HG02642 (cell line): ENCODE measurements around the gene ANKRD40CL.

Experiments used
- ATAC-seq: cut with Tn5 transposase; IDR thresholded peaks from one replicate; pipeline ENCODE4 v1.9.1; 2021; ENCODE audit warnings: mild to moderate bottlenecking; ENCODE audit not compliant: unreplicated experiment, poor library complexity

ANKRD40CL gene

DNA sequence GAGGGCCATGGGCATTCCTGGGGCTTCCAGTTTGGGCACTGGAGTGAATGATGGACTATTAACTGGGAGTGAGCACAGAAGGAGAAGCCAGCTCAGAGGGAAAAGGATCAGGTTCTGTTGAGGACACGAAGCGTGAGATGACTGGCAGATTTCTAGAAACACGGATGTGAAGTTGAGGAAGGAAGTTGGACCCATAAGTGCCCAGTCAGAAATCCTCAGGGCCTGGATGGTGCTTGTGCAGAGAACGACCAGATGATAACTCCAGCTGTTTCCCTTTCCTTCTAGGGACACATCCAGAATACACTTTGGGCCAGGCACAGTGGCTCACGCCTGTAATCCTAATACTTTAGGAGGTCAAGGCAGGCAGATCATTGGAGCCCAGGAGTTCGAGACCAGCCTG is 23.3 kb upstream of the ANKRD40CL start:
- no peak for ATAC-seq

DNA sequence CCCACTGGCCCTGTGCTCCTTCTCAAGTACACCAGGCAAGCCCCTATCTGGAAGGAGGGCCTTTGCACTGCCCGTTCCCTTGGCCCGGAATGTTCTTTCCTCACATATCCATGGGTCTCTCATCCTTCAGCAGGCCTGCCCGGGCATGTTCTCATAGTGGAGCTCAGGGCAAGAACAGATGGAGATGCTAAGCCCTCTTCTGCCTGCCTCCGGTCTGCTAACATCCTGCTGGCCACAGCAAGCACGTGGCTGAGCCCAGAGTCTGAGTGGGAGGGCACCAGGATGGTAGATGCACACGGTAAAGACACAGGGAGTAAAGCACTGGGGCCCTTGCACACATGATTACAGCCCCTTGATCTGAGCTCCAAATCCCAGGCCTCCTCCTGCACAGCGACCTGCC is 19.8 kb upstream of the ANKRD40CL start:
- ATAC-seq = no peak

DNA sequence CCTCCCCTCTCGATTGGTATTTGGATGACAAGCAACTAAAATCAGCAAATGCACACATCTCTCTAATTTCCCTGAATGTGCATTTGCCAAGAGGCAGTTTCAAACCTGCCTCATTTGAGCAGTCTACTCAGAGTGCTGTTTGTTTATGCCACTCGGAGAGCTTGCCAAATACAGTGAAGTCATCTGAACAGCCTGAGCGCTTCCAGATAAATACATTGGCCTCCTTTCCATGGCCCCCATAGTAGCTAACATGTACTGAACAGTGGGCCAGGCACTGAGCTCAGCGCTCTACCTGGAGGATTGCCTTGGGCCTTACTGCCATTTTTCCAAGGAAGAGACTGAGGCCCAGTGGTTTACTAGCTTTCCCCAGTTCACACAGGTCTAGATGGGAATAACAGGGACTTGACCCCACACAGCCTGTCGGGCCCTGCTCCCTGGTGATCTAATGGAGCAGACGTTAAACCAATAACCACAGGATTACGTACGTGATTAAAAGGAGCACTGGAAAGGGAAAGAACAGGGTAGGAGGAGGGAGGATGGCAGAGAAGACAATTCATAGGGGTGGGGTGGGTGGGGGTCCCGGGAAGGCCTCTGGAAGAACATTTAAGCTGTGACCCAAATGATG is 18.7 kb upstream of the ANKRD40CL start:
- no peak for ATAC-seq

DNA sequence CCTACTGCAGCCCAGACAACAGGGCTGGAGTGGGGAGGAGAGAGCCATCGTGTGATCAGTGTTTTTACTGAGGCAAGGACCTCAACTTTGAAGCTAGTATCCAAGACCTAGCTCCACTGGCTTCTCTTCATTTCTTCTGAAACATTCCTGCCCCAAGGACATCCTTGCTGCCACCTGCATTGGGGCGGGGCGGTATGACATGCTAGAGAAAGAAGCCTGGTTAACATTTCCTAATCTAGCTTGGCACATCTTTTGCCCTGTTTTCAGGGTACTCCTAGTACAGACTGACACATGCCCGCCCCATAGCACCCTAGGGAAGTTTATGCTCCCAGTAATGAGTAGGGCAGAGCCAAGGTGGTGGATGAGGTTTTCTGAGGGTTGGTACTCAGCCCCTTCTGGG is 17.8 kb upstream of the ANKRD40CL start:
- no peak for ATAC-seq

DNA sequence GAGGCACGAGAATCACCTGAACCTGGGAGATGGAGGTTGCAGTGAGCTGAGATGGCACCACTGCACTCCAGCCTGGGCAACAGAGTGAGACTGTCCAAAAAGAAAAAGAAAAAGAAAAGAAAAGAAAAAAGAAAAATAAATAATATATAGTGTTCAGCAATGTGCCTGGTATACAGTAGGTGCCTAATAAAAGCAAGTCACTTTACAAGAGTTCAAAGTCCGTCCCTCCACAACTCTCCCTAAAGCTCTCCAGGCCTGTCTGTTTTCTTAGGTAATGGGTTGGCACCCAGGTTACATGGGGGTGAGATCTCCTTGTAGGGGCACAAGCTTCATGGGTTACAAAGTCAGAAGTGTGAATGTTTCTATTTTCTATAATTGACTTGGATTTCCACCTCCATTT is 16.6 kb upstream of the ANKRD40CL start:
- no peak for ATAC-seq

DNA sequence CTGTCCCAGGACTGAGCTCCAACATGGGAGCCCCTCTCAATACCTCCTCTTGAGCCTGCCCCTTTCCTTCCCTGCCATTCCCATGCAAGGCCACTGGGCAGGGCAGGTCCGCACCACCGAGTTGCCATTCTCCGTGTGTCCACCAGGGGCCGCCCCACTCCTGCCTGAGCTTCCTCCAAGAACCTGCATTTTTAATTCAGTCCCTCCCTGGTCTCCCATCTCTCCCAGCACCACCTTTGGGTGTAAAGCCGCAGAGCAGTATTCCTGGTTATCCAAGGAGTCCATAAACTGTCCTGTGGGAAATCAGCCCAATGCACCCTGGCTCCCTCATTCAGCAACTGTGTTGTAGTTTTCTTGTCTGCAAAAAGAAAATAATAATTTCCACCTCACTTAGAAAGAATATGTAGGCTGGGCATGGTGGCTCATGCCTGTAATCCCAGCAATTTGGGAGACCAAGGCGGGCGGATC is 15.9 kb upstream of the ANKRD40CL start:
- no peak for ATAC-seq

DNA sequence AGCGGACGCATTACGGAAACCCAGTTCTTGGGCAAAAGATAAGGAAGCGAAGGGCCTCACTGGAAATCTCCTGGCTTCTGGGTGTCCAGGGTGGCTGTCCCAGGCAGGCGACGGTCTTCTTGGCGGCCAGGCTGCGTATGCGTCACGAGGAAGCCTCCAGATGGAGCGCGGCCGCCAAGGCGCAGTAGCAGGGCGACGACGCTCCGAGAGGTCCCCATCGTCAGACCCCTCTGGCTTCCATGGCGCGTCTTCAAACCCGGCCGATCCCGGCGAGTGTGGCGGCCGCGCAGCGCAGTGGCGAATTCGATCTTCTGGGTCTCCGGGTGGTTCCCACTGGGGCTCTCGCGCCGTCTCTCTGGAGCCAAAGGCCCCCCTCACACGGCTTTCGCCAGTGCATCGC is 13.8 kb upstream of the ANKRD40CL start:
- no peak for ATAC-seq

DNA sequence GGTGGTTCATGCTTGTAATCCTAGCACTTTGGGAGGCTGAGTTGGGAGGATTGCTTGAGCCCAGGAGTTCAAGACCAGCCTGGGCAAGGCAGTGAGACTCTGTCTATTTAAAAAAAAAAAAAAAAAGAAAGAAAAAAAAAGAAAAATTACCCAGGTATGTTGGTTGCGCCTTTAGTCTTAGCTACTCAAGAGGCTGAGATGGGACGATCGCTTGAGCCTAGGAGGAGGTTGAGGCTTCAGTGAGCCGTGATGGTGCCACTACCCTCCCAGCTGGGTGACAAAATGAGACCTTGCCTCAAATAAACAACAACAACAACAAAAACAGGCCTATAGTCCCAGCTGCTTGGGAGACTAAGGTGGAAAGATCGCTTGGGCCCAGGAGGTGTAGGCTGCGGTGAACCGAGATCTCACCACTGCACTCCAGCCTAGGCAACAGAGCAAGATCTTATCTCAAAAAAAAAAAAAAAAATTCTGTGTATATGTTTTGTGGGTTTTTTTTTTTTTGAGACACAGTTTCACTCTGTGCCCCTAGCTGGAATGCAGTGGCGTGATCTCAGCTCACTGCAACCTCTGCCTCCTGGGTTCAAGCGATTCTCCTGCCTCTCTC is 12.5 kb upstream of the ANKRD40CL start:
- ATAC-seq = no peak

DNA sequence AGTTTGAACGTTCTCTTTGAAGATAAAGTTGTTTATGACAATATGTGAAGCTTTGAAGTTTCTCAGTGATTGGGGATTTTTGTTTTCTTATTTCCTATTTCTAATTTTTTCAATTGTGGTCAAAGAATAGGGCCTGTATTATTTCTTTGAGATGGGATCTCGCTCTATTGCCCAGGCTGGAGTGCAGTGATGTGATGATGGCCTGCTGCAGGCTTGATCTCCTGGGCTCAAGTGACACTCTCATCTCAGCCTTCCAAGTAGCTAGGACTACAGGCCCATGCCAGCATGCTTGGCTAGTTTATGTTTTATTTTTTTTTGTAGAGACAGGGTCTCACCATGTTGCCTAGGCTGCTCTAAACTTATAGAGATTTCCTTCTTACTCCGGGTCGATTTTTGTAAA is 11.7 kb upstream of the ANKRD40CL start:
- ATAC-seq = no peak

DNA sequence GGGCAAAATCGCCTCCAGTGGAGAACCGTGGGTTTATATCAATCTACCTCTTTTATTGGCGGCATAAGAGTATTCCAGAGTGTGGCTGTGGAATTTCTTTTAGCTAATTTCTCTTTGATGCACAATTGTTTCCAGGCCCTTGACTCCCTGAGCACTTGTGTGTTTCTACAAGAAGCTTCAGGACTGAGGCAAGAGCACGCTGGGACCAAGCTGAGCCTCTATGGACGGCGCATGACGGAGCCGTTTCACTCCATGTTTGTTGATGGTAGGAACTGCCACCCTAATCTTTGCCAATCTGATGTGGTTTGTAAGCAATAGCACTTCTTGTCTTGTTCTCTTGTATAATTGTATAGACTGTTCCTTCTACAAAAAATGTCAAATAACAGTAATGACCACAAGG is 11.2 kb upstream of the ANKRD40CL start:
- no peak for ATAC-seq

DNA sequence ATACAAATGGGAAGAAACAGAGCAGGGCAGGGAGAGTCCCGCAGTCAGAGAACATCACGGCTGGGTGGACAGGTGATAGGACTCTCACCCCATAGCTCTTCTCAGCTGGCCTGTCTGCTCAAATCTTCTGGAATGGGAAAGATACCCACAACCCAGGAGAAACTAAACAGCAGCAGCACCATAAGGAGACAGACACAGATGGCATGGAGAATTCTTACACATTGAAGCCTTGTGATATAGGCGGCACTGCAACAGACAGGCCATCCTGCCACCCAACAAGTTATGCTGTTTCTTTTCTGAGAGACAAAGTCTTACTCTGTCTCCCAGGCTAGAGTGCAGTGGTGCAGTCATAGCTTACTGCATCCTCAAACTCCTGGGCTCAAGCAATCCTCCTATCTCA is 8.6 kb upstream of the ANKRD40CL start:
- ATAC-seq = no peak

DNA sequence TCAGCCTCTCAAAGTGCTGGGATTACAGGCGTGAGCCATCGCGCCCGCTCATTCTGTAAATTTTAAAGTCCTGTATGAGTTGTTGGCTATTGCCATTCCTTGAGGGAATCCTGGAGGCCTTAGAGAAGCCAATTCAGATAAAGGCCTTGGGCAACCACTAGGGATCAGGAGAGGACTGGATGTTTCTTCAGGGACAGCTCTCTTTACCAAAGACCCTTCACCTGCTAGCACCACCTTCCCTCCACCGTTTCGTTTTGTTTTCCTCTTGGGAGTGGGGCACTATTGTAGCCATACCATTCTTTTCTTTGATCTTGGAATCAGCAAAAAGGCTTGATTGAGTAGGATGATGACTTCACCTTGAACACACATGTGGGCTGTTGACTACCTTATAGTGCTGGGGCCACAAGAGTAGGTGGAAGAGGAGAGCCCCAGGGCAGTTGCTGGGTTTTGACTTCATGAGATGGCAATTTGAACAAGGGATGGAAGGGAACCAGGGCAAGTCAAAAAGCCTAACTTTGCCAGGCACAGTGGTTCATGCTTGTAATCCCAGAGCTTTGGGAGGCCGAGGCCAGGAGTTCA is 7.0 kb upstream of the ANKRD40CL start:
- no peak for ATAC-seq

DNA sequence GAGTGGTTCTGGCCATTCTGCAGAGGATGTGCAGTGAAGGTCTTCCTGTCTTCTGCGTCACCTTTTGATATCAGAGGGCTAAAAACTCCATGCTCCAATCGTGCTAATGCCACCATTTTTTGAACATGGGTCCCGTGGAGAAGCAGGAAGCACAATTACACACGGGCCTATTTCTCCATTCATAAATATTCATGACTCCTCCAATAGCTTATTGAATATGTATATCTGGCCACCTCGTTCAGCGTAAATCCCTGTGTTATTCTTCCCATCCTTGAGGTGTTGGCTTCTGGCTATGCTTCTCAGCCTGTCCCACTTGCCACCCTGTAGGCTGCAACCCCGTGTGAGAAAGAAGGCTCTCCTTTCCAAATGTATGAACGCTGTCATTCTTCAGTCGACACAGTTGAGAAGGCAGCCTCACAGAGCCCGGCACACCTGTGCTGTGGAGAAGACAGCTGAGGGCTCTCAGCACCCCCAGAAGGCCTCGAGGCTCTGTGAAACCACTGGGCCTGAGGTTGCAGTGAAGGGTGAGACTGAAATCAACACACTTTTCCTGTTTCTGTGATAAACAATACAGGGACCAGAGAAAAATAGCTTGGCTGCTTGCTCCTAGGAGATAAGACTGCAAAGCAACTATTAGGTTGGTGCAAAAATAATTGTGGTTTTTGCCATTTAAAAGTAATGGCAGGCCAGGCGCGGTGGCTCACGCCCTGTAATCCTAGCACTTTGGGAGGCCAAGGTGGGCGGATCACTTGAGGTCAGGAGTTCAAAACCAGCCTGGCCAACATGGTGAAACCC is 4.9 kb upstream of the ANKRD40CL start:
- peak; percentile 88 for ATAC-seq

DNA sequence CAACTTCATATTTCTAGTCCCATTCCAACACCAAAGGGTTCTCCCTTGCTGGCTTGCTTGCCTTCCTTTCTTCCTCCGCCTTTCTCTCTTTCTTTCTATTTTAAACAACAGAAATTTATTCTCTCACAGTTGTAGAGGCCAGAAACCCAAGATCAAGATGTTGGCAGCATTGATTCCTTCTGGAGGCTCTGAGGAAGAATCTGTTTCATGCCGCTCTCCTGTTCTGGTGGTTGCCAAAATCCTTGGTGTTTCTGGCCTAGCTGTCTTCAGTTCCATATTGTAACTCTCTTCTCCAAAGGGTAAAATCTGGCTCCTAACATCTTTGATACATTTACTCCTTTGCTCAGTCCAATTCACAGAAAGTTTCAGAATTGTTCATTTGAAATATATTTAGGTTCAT is 3.0 kb upstream of the ANKRD40CL start:
- no peak for ATAC-seq

DNA sequence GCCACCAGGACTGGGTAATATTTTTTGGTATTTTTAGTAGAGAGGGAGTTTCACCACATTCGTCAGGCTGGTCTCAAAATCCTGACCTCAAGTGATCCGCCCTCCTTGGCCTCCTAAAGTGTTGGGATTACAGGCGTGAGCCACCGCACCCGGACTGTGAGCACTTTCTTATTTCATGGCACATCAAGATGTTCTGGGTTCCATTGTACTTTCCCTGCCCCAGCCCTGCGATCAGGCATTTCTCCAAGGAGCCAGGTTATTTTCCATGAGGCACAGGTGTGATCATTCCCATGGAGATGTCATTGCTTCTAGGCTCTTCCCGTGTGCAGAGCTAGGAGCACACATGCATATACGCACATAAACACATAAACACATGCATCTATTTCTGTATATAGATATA is 2.6 kb upstream of the ANKRD40CL start:
- ATAC-seq = no peak

DNA sequence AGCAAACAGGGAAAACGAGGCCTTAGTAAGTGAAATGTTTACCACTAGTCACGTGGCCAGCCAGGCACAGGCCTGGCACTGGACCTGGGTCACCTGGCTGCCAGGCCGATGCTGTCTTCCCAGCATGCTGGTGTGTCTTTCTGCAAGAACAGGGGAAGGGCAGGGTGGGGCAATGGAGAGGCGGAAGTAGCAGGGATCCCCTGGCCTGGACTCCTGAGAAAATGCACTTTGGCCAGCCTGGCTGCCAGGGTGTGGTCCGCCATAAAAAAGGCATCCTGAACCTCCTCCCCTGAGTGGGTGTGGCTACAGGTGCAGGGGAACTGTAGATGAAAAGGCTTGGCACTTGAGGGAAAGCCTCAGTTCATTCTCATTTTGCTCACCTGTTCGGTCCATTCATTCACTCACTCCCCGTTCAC is 1.0 kb upstream of the ANKRD40CL start:
- ATAC-seq = no peak

DNA sequence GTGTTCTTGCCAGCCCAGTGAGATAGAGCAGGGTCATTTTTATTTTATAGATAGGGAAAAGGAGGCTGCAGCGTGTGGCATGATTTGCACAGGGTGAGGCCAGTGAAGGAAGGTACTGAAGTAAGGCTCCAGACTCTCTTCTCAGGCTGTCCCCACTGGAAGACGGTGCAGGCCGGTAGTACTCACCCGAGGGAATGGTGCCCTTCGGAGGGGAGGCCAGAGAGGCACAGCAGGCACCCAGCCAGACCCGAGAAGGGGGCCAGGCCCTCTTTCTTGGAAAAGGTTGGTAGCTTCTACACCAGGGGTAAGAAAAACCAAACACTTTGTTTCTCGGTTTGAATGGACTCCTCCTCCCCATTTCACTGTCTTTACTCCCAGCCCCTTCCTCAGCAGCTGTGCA is 288 bp downstream of the ANKRD40CL start:
- ATAC-seq = no peak

DNA sequence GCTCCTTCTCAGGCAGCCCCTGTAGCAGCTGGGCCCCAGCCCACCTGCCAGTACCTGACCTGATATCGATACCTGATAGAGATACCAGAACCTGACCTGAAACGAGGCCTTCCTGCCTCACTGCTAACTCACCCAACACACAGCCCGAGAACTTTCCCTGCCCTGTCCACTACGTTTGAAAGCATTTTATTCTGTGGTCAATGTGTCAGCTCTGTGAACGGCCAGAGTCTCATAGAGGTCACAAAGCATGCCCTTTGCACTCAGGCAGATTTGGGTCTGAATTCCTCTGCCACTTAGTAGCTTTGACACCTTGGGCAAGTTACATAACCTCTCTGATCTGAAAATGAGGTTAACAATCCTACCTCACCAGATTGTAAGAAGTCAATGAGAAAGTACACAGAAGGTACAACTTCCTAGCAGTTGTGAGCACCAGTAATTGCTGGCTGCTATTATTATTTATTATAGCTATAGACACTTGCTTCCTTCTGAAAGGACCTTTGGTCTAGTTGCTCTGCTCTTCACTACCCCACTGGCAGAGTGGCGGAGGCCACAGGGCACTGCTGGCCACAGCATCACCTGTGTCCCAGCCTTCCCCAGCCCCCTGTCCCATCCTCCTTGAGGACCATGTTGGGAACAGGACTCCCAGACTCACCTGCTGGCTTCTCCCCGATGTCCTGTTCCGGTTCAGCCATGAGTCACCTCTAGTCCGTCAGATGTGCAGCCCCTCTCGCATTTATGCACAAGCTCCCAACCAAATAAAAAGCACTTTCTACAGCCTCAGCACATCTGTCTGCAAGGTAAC is 895 bp downstream of the ANKRD40CL start:
- no peak for ATAC-seq

DNA sequence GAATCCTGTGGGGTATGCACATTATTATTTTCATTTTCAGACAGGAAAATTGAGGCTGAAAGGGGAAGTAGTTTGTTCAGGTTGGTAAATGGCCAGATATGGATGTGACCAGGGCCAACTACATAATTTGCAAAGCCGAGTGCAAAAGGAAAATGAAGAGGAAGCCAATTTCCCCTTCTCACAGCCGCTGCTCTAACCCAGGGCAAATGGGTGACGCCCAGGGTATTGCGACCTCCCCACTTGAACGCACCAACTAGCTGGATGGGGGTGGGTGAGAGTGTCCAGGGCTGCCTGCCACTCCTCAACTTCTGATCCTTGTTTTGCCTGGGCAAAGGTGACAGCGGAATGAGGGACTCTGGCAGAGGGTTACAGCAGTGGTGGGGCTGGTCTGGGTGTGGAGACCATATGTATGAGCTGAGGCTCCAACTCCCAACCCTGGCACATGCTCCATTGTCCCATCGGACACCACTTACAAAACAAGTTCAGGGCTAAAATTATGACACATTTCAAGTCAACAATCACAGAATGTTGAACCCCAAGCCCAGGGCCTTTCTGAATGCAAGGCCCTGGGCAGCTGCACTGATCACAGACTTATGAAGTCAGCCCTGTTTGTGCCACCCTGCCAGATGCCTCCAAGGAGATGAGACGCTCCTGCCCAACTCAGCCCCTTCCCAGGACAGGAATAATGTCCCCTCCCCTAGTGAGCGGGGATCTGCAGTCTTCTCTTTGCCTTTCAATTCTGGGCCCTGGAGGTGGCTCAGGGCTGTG is 1.7 kb downstream of the ANKRD40CL start:
- peak; percentile 64 for ATAC-seq

DNA sequence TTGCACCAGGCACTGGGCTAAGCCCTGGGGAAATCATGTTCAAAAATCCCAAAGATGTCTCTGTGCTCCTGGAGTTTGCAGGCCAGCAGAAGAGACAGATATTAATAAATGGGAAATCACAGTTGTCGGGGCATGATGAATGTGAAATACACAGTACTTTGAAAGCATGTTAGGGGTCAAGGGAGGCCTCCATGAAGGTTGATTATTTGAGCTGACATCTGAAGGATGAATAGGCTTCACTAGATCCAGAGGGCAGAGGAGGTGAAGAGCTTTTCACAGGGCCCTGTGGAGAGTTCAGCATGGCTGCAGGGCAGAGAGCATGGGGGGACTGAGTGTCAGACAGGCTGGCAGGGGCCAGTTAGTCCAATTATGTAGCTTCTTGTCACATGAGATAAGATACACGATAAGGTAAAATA is 2.6 kb downstream of the ANKRD40CL start:
- peak; percentile 3 for ATAC-seq
